ENCODE measurements around the gene NUDC.
A peak's percentile ranks its signal among the peaks of the same experiment; 100 is the strongest.
"Not testable (repeated sequence)": the region's sequence is repeated elsewhere in the genome, so short reads cannot be mapped to it uniquely, and the experiment has no call there.

Gene NUDC

GRCh38 chr1:26921126-26921539 lies 410 bp upstream of the NUDC start:
- Histone ChIP-seq H3K4me1 (ENCODE audit: insufficient read depth, low read length) (peaks cover 18% of the 10 kb centered on the region), H3K4me3 (ENCODE audit: low read length) (peak overlapping the region; percentile 93)

GRCh38 chr1:26922431-26922729 lies 837 bp downstream of the NUDC start:
- peak overlapping the region; percentile 93 for H3K4me3 ChIP-seq (ENCODE audit: low read length)
- no peaks in the 10 kb centered on the region for H3K27me3 ChIP-seq (ENCODE audit: insufficient read depth, low read length)
- H2AFZ ChIP-seq (ENCODE audit: low read depth, low read length), result no peak overlapping the region
- H3K9me3 ChIP-seq (ENCODE audit: low read length), result no peaks in the 10 kb centered on the region
- peaks cover 18% of the 10 kb centered on the region for H3K4me1 ChIP-seq (ENCODE audit: insufficient read depth, low read length)
- peaks cover 31% of the 10 kb centered on the region for H3K36me3 ChIP-seq (ENCODE audit: insufficient read depth, low read length)

More at GRCh38 chr1:26921126-26921539, 410 bp upstream of the NUDC start:
- Histone ChIP-seq H3K9me3 (ENCODE audit: low read length) (no peaks in the 10 kb centered on the region), H3K36me3 (ENCODE audit: insufficient read depth, low read length) (peaks cover 20% of the 10 kb centered on the region), H3K27me3 (ENCODE audit: insufficient read depth, low read length) (no peaks in the 10 kb centered on the region), H2AFZ (ENCODE audit: low read depth, low read length) (peak overlapping the region; percentile 89)

- Histone ChIP-seq H3K9me3 (ENCODE audit: low read length) (no peaks in the 10 kb centered on the region), H3K36me3 (ENCODE audit: insufficient read depth, low read length) (peaks cover 36% of the 10 kb centered on the region)
These were observed 1.4 kb downstream of the NUDC start for GRCh38 chr1:26922901-26923300.

GRCh38 chr1:26923711-26924110 lies 2.2 kb downstream of the NUDC start:
- H3K9me3 ChIP-seq (ENCODE audit: low read length), result no peaks in the 10 kb centered on the region
- peaks cover 42% of the 10 kb centered on the region for H3K36me3 ChIP-seq (ENCODE audit: insufficient read depth, low read length)
- peaks cover 18% of the 10 kb centered on the region for H3K4me1 ChIP-seq (ENCODE audit: insufficient read depth, low read length)

More at GRCh38 chr1:26922901-26923300, 1.4 kb downstream of the NUDC start:
- H2AFZ ChIP-seq (ENCODE audit: low read depth, low read length), result no peak overlapping the region
- peaks cover 18% of the 10 kb centered on the region for H3K4me1 ChIP-seq (ENCODE audit: insufficient read depth, low read length)
- H3K4me3 ChIP-seq (ENCODE audit: low read length), result peak overlapping the region; percentile 93
- no peaks in the 10 kb centered on the region for H3K27me3 ChIP-seq (ENCODE audit: insufficient read depth, low read length)

GRCh38 chr1:26932531-26932930 lies 11.0 kb downstream of the NUDC start:
- Histone ChIP-seq H3K4me1 (ENCODE audit: insufficient read depth, low read length) (no peaks in the 10 kb centered on the region), H3K9me3 (ENCODE audit: low read length) (no peaks in the 10 kb centered on the region), H3K36me3 (ENCODE audit: insufficient read depth, low read length) (peaks cover 51% of the 10 kb centered on the region), H3K27me3 (ENCODE audit: insufficient read depth, low read length) (no peaks in the 10 kb centered on the region), H3K4me3 (ENCODE audit: low read length) (no peak overlapping the region), H2AFZ (ENCODE audit: low read depth, low read length) (no peak overlapping the region)

More at GRCh38 chr1:26923711-26924110, 2.2 kb downstream of the NUDC start:
- H3K4me3 ChIP-seq (ENCODE audit: low read length), result no peak overlapping the region
- H3K27me3 ChIP-seq (ENCODE audit: insufficient read depth, low read length), result no peaks in the 10 kb centered on the region
- H2AFZ ChIP-seq (ENCODE audit: low read depth, low read length), result no peak overlapping the region

GRCh38 chr1:26936823-26937222 lies 15.3 kb downstream of the NUDC start:
- Histone ChIP-seq H3K9me3 (ENCODE audit: low read length) (no peaks in the 10 kb centered on the region), H2AFZ (ENCODE audit: low read depth, low read length) (no peak overlapping the region), H3K4me1 (ENCODE audit: insufficient read depth, low read length) (no peaks in the 10 kb centered on the region), H3K36me3 (ENCODE audit: insufficient read depth, low read length) (peaks cover 43% of the 10 kb centered on the region), H3K4me3 (ENCODE audit: low read length) (no peak overlapping the region), H3K27me3 (ENCODE audit: insufficient read depth, low read length) (no peaks in the 10 kb centered on the region)

GRCh38 chr1:26938004-26938658 lies 16.6 kb downstream of the NUDC start:
- peaks cover 55% of the 10 kb centered on the region for H3K36me3 ChIP-seq (ENCODE audit: insufficient read depth, low read length)
- no peaks in the 10 kb centered on the region for H3K27me3 ChIP-seq (ENCODE audit: insufficient read depth, low read length)
- H3K4me1 ChIP-seq (ENCODE audit: insufficient read depth, low read length), result no peaks in the 10 kb centered on the region
- no peaks in the 10 kb centered on the region for H3K9me3 ChIP-seq (ENCODE audit: low read length)
- H2AFZ ChIP-seq (ENCODE audit: low read depth, low read length), result no peak overlapping the region
- no peak overlapping the region for H3K4me3 ChIP-seq (ENCODE audit: low read length)

- H3K4me1 ChIP-seq (ENCODE audit: insufficient read depth, low read length), result no peaks in the 10 kb centered on the region
- no peak overlapping the region for H2AFZ ChIP-seq (ENCODE audit: low read depth, low read length)
- H3K27me3 ChIP-seq (ENCODE audit: insufficient read depth, low read length), result no peaks in the 10 kb centered on the region
These were observed 17.1 kb downstream of the NUDC start for GRCh38 chr1:26938659-26939025.

GRCh38 chr1:26941311-26941710 lies 19.8 kb downstream of the NUDC start:
- H3K4me3 ChIP-seq (ENCODE audit: low read length), result no peak overlapping the region
- H2AFZ ChIP-seq (ENCODE audit: low read depth, low read length), result no peak overlapping the region
- H3K4me1 ChIP-seq (ENCODE audit: insufficient read depth, low read length), result no peaks in the 10 kb centered on the region
- peaks cover 66% of the 10 kb centered on the region for H3K36me3 ChIP-seq (ENCODE audit: insufficient read depth, low read length)
- H3K9me3 ChIP-seq (ENCODE audit: low read length), result no peaks in the 10 kb centered on the region
- H3K27me3 ChIP-seq (ENCODE audit: insufficient read depth, low read length), result no peaks in the 10 kb centered on the region

More at GRCh38 chr1:26938659-26939025, 17.1 kb downstream of the NUDC start:
- Histone ChIP-seq H3K4me3 (ENCODE audit: low read length) (no peak overlapping the region), H3K9me3 (ENCODE audit: low read length) (no peaks in the 10 kb centered on the region), H3K36me3 (ENCODE audit: insufficient read depth, low read length) (peaks cover 57% of the 10 kb centered on the region)

- Histone ChIP-seq H3K36me3 (ENCODE audit: insufficient read depth, low read length) (peaks cover 65% of the 10 kb centered on the region), H3K4me1 (ENCODE audit: insufficient read depth, low read length) (no peaks in the 10 kb centered on the region), H3K4me3 (ENCODE audit: low read length) (no peak overlapping the region)
These were observed 21.1 kb downstream of the NUDC start for GRCh38 chr1:26942656-26943055.

GRCh38 chr1:26945138-26945537 lies 23.6 kb downstream of the NUDC start:
- Histone ChIP-seq H3K4me1 (ENCODE audit: insufficient read depth, low read length) (no peaks in the 10 kb centered on the region), H3K4me3 (ENCODE audit: low read length) (no peak overlapping the region), H3K36me3 (ENCODE audit: insufficient read depth, low read length) (peaks cover 56% of the 10 kb centered on the region), H2AFZ (ENCODE audit: low read depth, low read length) (no peak overlapping the region), H3K27me3 (ENCODE audit: insufficient read depth, low read length) (no peaks in the 10 kb centered on the region), H3K9me3 (ENCODE audit: low read length) (no peaks in the 10 kb centered on the region)

More at GRCh38 chr1:26942656-26943055, 21.1 kb downstream of the NUDC start:
- H2AFZ ChIP-seq (ENCODE audit: low read depth, low read length), result no peak overlapping the region
- H3K27me3 ChIP-seq (ENCODE audit: insufficient read depth, low read length), result no peaks in the 10 kb centered on the region
- H3K9me3 ChIP-seq (ENCODE audit: low read length), result no peaks in the 10 kb centered on the region

GRCh38 chr1:26945728-26946127 lies 24.2 kb downstream of the NUDC start:
- no peak overlapping the region for H2AFZ ChIP-seq (ENCODE audit: low read depth, low read length)
- peaks cover 56% of the 10 kb centered on the region for H3K36me3 ChIP-seq (ENCODE audit: insufficient read depth, low read length)
- H3K9me3 ChIP-seq (ENCODE audit: low read length), result no peaks in the 10 kb centered on the region
- H3K4me3 ChIP-seq (ENCODE audit: low read length), result no peak overlapping the region
- H3K4me1 ChIP-seq (ENCODE audit: insufficient read depth, low read length), result no peaks in the 10 kb centered on the region
- no peaks in the 10 kb centered on the region for H3K27me3 ChIP-seq (ENCODE audit: insufficient read depth, low read length)

- H3K36me3 ChIP-seq (ENCODE audit: insufficient read depth, low read length), result peaks cover 54% of the 10 kb centered on the region
- H3K27me3 ChIP-seq (ENCODE audit: insufficient read depth, low read length), result no peaks in the 10 kb centered on the region
- no peak overlapping the region for H3K4me3 ChIP-seq (ENCODE audit: low read length)
- H2AFZ ChIP-seq (ENCODE audit: low read depth, low read length), result no peak overlapping the region
- no peaks in the 10 kb centered on the region for H3K4me1 ChIP-seq (ENCODE audit: insufficient read depth, low read length)
- H3K9me3 ChIP-seq (ENCODE audit: low read length), result no peaks in the 10 kb centered on the region
These were observed 24.7 kb downstream of the NUDC start for GRCh38 chr1:26946270-26946669.

- not testable (repeated sequence) for H3K9me3 ChIP-seq (ENCODE audit: low read length); H3K4me3 ChIP-seq (ENCODE audit: low read length); H2AFZ ChIP-seq (ENCODE audit: low read depth, low read length); H3K27me3 ChIP-seq (ENCODE audit: insufficient read depth, low read length); H3K4me1 ChIP-seq (ENCODE audit: insufficient read depth, low read length)
- H3K36me3 ChIP-seq (ENCODE audit: insufficient read depth, low read length), result peaks cover 31% of the 10 kb centered on the region
These were observed 27.1 kb downstream of the NUDC start for GRCh38 chr1:26948725-26949057.

Measured in neuron (in vitro differentiated cells).